K562 (cell line): Measurements from ENCODE around the gene GAS2L1. TPM values are rescaled to one million over a fixed set of nuclear protein-coding genes. Genes with fewer than 3 reads are reported as not detected.

Experiments used
- ATAC-seq: fragments of 200-7000 bp; cut with Tn5 transposase; 3 replicates; pipeline ENCODE4 v1.9.1; 2020; ENCODE audit warnings: moderate library complexity
- BruUV-seq: library from RNA; stranded (reverse); fragments of 400-500 nt; replicated peaks from 2 replicates; lab custom pipeline; 2021; lab: Mats Ljungman, UMichigan
- CTCF ChIA-PET: fragments of 300-600 bp; formaldehyde crosslinking; extraction: SDS; loops from one replicate; lab custom pipeline; 2021; ENCODE audit warnings: low intra/inter-chr PET ratio; lab: Yijun Ruan, JAX
- POLR2A ChIA-PET: fragments of 300-600, 350-650 bp; sonication (Branson Sonifier 250); formaldehyde crosslinking; extraction: SDS; loops from one replicate; lab custom pipeline; 2021; ENCODE audit warnings: antibody characterized with exemption, inconsistent platforms; lab: Yijun Ruan, JAX
- DNase-seq, 4 experiments: peaks; one replicate each; pipeline versions ENCODE4 v3.0.0 to v3.0.0-alpha.2; 2011 to 2018; ENCODE audit warnings: low spot score in 3 of 4, mixed read lengths in 3 of 4; ENCODE audit errors: extremely low read depth in 1 of 4
- FAIRE-seq: peaks from 2 replicates; lab custom pipeline; 2011; peaks lifted over from hg19 to GRCh38; lab: Jason Lieb, UNC
- H2AFZ ChIP-seq: 2 replicates; pipeline ENCODE4 v1.6.0; 2011; ENCODE audit warnings: low read depth, low read length, control low read depth, inconsistent platforms
- H3K27ac ChIP-seq: fragments of 200-600 bp; 3 replicates; pipeline ENCODE4 v1.8.0; 2011; ENCODE audit warnings: low read depth, mild to moderate bottlenecking, control low read depth, inconsistent platforms, low read length, moderate library complexity, mixed read lengths; ENCODE audit errors: extremely low read depth
- H3K27me3 ChIP-seq, 2 experiments: fragments of 300-600 bp in 1 of 2; 2 replicates in 1 of 2; 3 replicates in 1 of 2; pipeline versions ENCODE4 v1.6.0 to v1.8.0; 2011; ENCODE audit warnings: inconsistent platforms in 2 of 2, low read length in 2 of 2, mild to moderate bottlenecking in 1 of 2, mixed read lengths in 1 of 2, moderate library complexity in 1 of 2; ENCODE audit not compliant: control insufficient read depth in 2 of 2, insufficient read depth in 2 of 2
- H3K36me3 ChIP-seq: fragments of 300-600 bp; 3 replicates; pipeline ENCODE4 v1.8.0; 2011; ENCODE audit warnings: mild to moderate bottlenecking, low read length, inconsistent platforms; ENCODE audit not compliant: control insufficient read depth, insufficient read depth
- H3K4me1 ChIP-seq, 2 experiments: fragments of 200-600 bp in 1 of 2; replicated peaks in 1 of 2; 2 replicates in 1 of 2; 3 replicates in 1 of 2; pipeline versions ENCODE4 v1.5.1 to v1.8.0; 2011; ENCODE audit warnings: inconsistent platforms in 2 of 2, low read length in 2 of 2, mild to moderate bottlenecking in 1 of 2, mixed read lengths in 1 of 2, moderate library complexity in 1 of 2; ENCODE audit not compliant: control insufficient read depth in 2 of 2, insufficient read depth in 2 of 2
- H3K4me2 ChIP-seq: 2 replicates; pipeline ENCODE4 v1.6.1; 2011; ENCODE audit warnings: low read length, control low read depth, inconsistent platforms, mixed read lengths; ENCODE audit not compliant: insufficient read depth
- H3K4me3 ChIP-seq: fragments of 200-600 bp; sonication (generic), shearing (Covaris generic); 2 replicates; pipeline ENCODE4 v1.5.1; 2016; ENCODE audit warnings: control low read depth, inconsistent platforms
- H3K79me2 ChIP-seq: fragments of 200-600 bp; 3 replicates; pipeline ENCODE4 v1.8.0; 2011; ENCODE audit warnings: low read length, inconsistent platforms; ENCODE audit not compliant: control insufficient read depth, insufficient read depth
- H3K9ac ChIP-seq, 2 experiments: 2 replicates each; pipeline versions ENCODE4 v1.6.0 to v1.6.1; 2011; ENCODE audit warnings: low read depth in 2 of 2, low read length in 2 of 2, control low read depth in 1 of 2, inconsistent platforms in 1 of 2, mild to moderate bottlenecking in 1 of 2, mixed read lengths in 1 of 2; ENCODE audit not compliant: insufficient read depth in 1 of 2
- H3K9me1 ChIP-seq: one replicate; pipeline ENCODE4 v1.6.0; 2011; ENCODE audit warnings: inconsistent platforms, mild to moderate bottlenecking, low read length, moderate library complexity; ENCODE audit not compliant: control insufficient read depth, insufficient read depth
- H3K9me3 ChIP-seq: replicated peaks from 2 replicates; pipeline ENCODE4 v1.5.1; 2011; ENCODE audit warnings: low read depth, low read length, inconsistent platforms; ENCODE audit not compliant: control insufficient read depth, insufficient read depth
- H4K20me1 ChIP-seq: replicated peaks from 2 replicates; pipeline ENCODE4 v1.6.1; 2011; ENCODE audit warnings: low read length, inconsistent platforms, mixed read lengths; ENCODE audit not compliant: control insufficient read depth, insufficient read depth
- CEBPB ChIP-seq: fragments of 450-650 bp; IDR thresholded peaks from 2 replicates; pipeline ENCODE4 v1.6.1; 2016; ENCODE audit warnings: missing genetic modification characterization, missing compliant biosample characterization
- ELF2 ChIP-seq: fragments of 250-450 bp; sonication (Bioruptor Pico); IDR thresholded peaks from 2 replicates; pipeline ENCODE4 v1.5.0; 2021; ENCODE audit warnings: mild to moderate bottlenecking
- ESRRA ChIP-seq: fragments of 450-650 bp; IDR thresholded peaks from 2 replicates; pipeline ENCODE4 v1.6.1; 2014; ENCODE audit warnings: low read depth, mild to moderate bottlenecking, moderate library complexity, borderline replicate concordance
- MEIS2 ChIP-seq: fragments of 450-650 bp; IDR thresholded peaks from 2 replicates; pipeline ENCODE4 v1.6.1; 2014; ENCODE audit warnings: mild to moderate bottlenecking; ENCODE audit not compliant: partially characterized antibody
- NCOA6 ChIP-seq: fragments of 450-650 bp; IDR thresholded peaks from 2 replicates; pipeline ENCODE4 v1.6.1; 2017; ENCODE audit warnings: mild to moderate bottlenecking
- PPARD ChIP-seq: fragments of 250-450 bp; sonication (Bioruptor Pico); IDR thresholded peaks from 2 replicates; pipeline ENCODE4 v1.8.0; 2022; ENCODE audit warnings: inconsistent platforms, mild to moderate bottlenecking, moderate library complexity
- TAF1 ChIP-seq: IDR thresholded peaks from 2 replicates; pipeline ENCODE4 v1.6.1; 2011; ENCODE audit warnings: mild to moderate bottlenecking, low read length, moderate library complexity; ENCODE audit not compliant: insufficient read depth, control insufficient read depth, severe bottlenecking; ENCODE audit errors: extremely low read depth
- ZBTB17 ChIP-seq: fragments of 450-650 bp; formaldehyde crosslinking; IDR thresholded peaks from 2 replicates; pipeline ENCODE4 v1.4.0; 2020; ENCODE audit warnings: mild to moderate bottlenecking
- ZNF445 ChIP-seq: fragments of 250-450 bp; sonication (Bioruptor Pico); IDR thresholded peaks from 2 replicates; pipeline ENCODE4 v1.4.0; 2020; ENCODE audit warnings: low read depth, mild to moderate bottlenecking, moderate library complexity
- WGBS: fragments of 100-300 bp; shearing (Covaris generic); methylation state at CpG from one replicate; pipeline ENCODE4 v1.1.6; 2016; ENCODE audit warnings: low coverage, mixed read lengths; ENCODE audit not compliant: insufficient coverage; ENCODE audit errors: missing lambda C conversion rate; 5-methylcytosine and 5-hydroxymethylcytosine counted together
- in situ Hi-C: fragments of 300-500 bp; cut with MboI; formaldehyde crosslinking; loops from 4 replicates; pipeline ENCODE4 v1.15.0; 2018; ENCODE audit warnings: inconsistent platforms, mixed read lengths
- intact Hi-C: fragments of 100-400 bp; cut with micrococcal nuclease; formaldehyde crosslinking; loops from 2 replicates; pipeline ENCODE4 v1.14.2; 2022
- polyA plus RNA-seq, 8 experiments: library from polyadenylated mRNA; depleted of rRNA in 4 of 8; stranded (reverse) in 5 of 8; unstranded in 3 of 8; fragments of >200 nt; fragmentation: Nextera tagmentation in 2 of 8; fragmentation: Illumina TruSeq in 1 of 8; extraction: Ambion mirVana in 2 of 8; extraction: Trizol in 1 of 8; gene quantifications; 2 replicates each; pipeline versions ENCODE4 v1.2.1 to v1.2.3, GENCODE V29; 2011 to 2014; ENCODE audit warnings: inconsistent platforms in 1 of 8, missing spikeins in 1 of 8
- total RNA-seq, 7 experiments: library from RNA; depleted of rRNA in 6 of 7; stranded (reverse); fragments of >200 nt in 6 of 7; fragmentation: Illumina TruSeq in 2 of 7; extraction: Trizol in 2 of 7; gene quantifications; 2 replicates each; pipeline versions ENCODE4 v1.2.1 to v1.2.3, GENCODE V29; 2011 to 2021; ENCODE audit warnings: low replicate concordance in 1 of 7
- TF ChIP-seq, protein P1 (sequence below): fragments of 450-650 bp; IDR thresholded peaks from 2 replicates; pipeline ENCODE4 v1.6.1; 2016; ENCODE audit warnings: low read depth
- TF ChIP-seq, protein P2 (sequence below): fragments of 450-650 bp; formaldehyde crosslinking; IDR thresholded peaks from 2 replicates; pipeline ENCODE4 v1.4.0; 2022; ENCODE audit warnings: missing genetic modification characterization
- TF ChIP-seq, protein P3 (sequence below): sonication (generic); IDR thresholded peaks from 2 replicates; pipeline ENCODE4 v1.6.1; 2016

GAS2L1 gene
- total and polyA plus RNA-seq, 9 of the 15 experiments (the other 6 are each of a cell fraction or from before 2014, with no cell fraction given), result 0.56 to 19.7 (median 3.2) TPM

DNA sequence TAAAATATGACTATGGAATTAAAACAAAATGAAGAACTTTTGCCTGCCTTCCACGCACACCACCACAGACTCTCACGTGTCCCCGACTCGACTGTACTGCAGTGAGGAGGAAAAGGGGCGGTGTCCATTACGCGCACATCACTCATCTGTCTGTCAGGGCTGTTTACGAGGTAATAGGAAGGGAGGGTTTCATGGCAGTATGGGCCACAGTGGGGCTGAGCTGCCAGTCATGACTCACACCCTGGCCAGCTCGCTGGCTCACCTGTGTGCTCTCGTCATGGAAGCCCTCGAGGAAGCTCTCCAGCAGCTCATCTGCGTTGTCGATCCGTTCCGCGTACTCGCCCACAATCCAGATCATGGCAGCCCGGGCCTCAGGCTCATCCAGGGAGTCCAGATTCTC, 42.5 kb downstream of the GAS2L1 start:
- Histone ChIP-seq H2AFZ (no peak overlapping the region), H3K36me3 (peaks cover 87% of the 10 kb centered on the region), H3K4me1 (no peaks in the 10 kb centered on the region), H3K9me3 (no peaks in the 10 kb centered on the region), H3K79me2 (no peaks in the 10 kb centered on the region), H4K20me1 (no peaks in the 10 kb centered on the region), H3K4me2 (no peak overlapping the region), H3K4me3 (no peak overlapping the region), H3K27ac (no peak overlapping the region), H3K27me3 (no peaks in the 10 kb centered on the region), H3K9me1 (no peaks in the 10 kb centered on the region), H3K9ac (peak overlapping the region in 1 of 2 experiments; percentile 36; a peak in 1 of 4 replicates)
- ChIA-PET POLR2A (interaction anchor here (0.6 to 1.1 kb wide), 2 partner anchors 15 to 212 kb away, joined by 3 to 4 read pairs; no protein-coding TSS in a partner anchor), CTCF (no interaction called here)
- intact Hi-C loops, result no loop called here
- no peak for FAIRE-seq
- BruUV-seq, result no TSS peak
- 89% methylated on average over 11 of the region's 18 CpGs for WGBS
- DNase-seq, result no peak
- in situ Hi-C loops, result no loop called here
- ATAC-seq, result no peak
- TF ChIP-seq TAF1, result no peak
- TF ChIP-seq MEIS2, result peak; percentile 7
- no peak for TF ChIP-seq PPARD
- TF ChIP-seq ZBTB17 (CRISPR knock-in tag), result no peak
- no peak for TF ChIP-seq CEBPB (tag)
- TF ChIP-seq, protein P1, sequence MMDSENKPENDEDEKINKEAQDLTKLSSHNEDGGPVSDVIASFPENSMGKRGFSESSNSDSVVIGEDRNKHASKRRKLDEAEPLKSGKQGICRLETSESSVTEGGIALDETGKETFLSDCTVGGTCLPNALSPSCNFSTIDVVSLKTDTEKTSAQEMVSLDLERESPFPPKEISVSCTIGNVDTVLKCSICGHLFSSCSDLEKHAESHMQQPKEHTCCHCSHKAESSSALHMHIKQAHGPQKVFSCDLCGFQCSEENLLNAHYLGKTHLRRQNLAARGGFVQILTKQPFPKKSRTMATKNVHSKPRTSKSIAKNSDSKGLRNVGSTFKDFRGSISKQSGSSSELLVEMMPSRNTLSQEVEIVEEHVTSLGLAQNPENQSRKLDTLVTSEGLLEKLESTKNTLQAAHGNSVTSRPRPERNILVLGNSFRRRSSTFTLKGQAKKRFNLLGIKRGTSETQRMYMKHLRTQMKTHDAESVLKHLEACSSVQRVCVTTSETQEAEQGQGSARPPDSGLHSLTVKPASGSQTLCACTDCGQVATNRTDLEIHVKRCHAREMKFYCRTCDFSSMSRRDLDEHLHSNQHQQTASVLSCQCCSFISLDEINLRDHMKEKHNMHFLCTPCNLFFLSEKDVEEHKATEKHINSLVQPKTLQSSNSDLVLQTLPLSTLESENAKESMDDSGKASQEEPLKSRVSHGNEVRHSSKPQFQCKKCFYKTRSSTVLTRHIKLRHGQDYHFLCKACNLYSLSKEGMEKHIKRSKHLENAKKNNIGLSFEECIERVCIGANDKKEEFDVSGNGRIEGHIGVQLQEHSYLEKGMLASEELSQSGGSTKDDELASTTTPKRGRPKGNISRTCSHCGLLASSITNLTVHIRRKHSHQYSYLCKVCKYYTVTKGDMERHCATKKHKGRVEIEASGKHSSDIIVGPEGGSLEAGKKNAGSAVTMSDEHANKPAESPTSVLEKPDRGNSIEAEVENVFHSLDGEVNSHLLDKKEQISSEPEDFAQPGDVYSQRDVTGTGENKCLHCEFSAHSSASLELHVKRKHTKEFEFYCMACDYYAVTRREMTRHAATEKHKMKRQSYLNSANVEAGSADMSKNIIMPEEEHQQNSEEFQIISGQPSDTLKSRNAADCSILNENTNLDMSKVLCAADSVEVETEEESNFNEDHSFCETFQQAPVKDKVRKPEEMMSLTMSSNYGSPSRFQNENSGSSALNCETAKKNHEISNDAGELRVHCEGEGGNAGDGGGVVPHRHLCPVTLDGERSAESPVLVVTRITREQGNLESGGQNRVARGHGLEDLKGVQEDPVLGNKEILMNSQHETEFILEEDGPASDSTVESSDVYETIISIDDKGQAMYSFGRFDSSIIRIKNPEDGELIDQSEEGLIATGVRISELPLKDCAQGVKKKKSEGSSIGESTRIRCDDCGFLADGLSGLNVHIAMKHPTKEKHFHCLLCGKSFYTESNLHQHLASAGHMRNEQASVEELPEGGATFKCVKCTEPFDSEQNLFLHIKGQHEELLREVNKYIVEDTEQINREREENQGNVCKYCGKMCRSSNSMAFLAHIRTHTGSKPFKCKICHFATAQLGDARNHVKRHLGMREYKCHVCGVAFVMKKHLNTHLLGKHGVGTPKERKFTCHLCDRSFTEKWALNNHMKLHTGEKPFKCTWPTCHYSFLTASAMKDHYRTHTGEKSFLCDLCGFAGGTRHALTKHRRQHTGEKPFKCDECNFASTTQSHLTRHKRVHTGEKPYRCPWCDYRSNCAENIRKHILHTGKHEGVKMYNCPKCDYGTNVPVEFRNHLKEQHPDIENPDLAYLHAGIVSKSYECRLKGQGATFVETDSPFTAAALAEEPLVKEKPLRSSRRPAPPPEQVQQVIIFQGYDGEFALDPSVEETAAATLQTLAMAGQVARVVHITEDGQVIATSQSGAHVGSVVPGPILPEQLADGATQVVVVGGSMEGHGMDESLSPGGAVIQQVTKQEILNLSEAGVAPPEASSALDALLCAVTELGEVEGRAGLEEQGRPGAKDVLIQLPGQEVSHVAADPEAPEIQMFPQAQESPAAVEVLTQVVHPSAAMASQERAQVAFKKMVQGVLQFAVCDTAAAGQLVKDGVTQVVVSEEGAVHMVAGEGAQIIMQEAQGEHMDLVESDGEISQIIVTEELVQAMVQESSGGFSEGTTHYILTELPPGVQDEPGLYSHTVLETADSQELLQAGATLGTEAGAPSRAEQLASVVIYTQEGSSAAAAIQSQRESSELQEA, result no peak
- TF ChIP-seq ESRRA, result no peak
- TF ChIP-seq, protein P2, sequence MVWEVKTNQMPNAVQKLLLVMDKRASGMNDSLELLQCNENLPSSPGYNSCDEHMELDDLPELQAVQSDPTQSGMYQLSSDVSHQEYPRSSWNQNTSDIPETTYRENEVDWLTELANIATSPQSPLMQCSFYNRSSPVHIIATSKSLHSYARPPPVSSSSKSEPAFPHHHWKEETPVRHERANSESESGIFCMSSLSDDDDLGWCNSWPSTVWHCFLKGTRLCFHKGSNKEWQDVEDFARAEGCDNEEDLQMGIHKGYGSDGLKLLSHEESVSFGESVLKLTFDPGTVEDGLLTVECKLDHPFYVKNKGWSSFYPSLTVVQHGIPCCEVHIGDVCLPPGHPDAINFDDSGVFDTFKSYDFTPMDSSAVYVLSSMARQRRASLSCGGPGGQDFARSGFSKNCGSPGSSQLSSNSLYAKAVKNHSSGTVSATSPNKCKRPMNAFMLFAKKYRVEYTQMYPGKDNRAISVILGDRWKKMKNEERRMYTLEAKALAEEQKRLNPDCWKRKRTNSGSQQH (CRISPR knock-in tag), result no peak
- TF ChIP-seq, protein P3, sequence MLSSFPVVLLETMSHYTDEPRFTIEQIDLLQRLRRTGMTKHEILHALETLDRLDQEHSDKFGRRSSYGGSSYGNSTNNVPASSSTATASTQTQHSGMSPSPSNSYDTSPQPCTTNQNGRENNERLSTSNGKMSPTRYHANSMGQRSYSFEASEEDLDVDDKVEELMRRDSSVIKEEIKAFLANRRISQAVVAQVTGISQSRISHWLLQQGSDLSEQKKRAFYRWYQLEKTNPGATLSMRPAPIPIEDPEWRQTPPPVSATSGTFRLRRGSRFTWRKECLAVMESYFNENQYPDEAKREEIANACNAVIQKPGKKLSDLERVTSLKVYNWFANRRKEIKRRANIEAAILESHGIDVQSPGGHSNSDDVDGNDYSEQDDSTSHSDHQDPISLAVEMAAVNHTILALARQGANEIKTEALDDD, result no peak
- TF ChIP-seq ZNF445 (CRISPR knock-in tag), result no peak
- TF ChIP-seq ELF2 (CRISPR knock-in tag), result no peak
- no peak for TF ChIP-seq NCOA6
